GM12865 (cell line): ENCODE data around the gene TRPC4AP.

Experiments
- DNase-seq: peaks from one replicate; pipeline ENCODE4 v3.0.0; 2010; ENCODE audit warnings: low read depth
- H3K4me3 ChIP-seq: 2 replicates; pipeline ENCODE4 v1.5.1; 2011; ENCODE audit warnings: mild to moderate bottlenecking, low read depth, low read length, control low read depth
- TF ChIP-seq, protein P1 (sequence below): IDR thresholded peaks from 2 replicates; pipeline ENCODE4 v1.5.1; 2011; ENCODE audit warnings: low read length, control low read depth, low read depth, inconsistent platforms; ENCODE audit not compliant: insufficient read depth; ENCODE audit errors: missing control alignments

TRPC4AP gene

DNA sequence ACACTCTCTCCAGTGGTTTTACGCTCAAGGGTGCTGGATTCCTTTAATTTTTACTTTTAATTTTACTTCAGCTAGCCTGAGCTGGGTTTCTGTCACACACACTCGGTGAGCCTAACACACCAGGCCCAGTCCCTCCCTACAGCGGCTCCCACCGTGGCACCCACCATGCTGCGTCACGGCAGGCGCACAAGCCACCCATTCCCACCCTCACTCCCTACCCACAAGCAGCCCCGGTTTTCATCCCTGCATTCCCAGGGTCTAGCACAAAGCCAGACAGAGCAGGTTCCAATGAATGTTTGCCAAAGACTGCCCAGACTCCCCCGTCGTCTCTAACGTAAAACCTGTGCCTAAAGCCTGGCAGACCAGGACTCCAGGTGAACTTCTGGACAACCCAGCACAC lies 86.6 kb downstream of the TRPC4AP start:
- H3K4me3 ChIP-seq = no peak overlapping the region
- DNase-seq = no peak
- TF ChIP-seq, protein P1, sequence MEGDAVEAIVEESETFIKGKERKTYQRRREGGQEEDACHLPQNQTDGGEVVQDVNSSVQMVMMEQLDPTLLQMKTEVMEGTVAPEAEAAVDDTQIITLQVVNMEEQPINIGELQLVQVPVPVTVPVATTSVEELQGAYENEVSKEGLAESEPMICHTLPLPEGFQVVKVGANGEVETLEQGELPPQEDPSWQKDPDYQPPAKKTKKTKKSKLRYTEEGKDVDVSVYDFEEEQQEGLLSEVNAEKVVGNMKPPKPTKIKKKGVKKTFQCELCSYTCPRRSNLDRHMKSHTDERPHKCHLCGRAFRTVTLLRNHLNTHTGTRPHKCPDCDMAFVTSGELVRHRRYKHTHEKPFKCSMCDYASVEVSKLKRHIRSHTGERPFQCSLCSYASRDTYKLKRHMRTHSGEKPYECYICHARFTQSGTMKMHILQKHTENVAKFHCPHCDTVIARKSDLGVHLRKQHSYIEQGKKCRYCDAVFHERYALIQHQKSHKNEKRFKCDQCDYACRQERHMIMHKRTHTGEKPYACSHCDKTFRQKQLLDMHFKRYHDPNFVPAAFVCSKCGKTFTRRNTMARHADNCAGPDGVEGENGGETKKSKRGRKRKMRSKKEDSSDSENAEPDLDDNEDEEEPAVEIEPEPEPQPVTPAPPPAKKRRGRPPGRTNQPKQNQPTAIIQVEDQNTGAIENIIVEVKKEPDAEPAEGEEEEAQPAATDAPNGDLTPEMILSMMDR = no peak

- no peak overlapping the region for H3K4me3 ChIP-seq
- DNase-seq = no peak
- TF ChIP-seq, protein P1 = no peak
Measured at GRCh38 chr20:35005463-35005961, 87.1 kb downstream of the TRPC4AP start.

- TF ChIP-seq, protein P1 = no peak
- no peak for DNase-seq
- no peak overlapping the region for H3K4me3 ChIP-seq
Measured at GRCh38 chr20:35004749-35005462, 87.7 kb downstream of the TRPC4AP start.

DNA sequence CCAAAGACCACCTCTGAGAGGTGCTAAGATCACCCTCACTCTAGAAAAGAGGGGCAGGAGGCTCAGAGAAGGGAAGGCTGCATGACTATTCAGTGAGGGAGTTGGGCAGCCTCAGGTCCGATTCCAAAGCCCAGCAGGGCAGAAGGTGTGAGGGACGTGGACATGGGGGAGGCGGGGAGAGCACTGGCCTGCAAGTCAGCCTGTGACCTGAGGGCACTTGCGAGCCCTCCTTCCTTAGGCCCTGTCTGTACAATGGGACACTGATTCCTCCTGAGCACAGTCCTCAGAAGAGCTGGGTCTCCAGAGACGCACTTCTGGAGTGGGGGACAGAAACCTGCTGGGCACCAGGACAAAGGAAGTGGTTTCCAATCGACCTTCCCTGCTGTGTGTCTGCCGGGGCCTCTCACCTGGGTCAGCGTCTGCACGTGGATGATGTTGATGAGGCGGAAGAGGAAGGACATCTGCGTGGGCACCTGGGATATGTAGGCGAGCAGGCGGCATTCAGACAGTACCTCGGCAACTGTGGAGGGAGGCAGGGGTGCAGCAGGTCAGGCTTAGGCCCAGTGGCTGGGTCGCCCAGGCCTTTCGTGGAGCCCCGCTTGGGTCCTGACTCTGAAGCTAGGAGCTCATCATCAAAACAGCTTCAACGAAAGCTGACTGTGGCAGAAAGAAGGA lies 88.4 kb downstream of the TRPC4AP start:
- no peak overlapping the region for H3K4me3 ChIP-seq
- DNase-seq = no peak
- TF ChIP-seq, protein P1 = no peak

GRCh38 chr20:35003211-35004031 lies 89.2 kb downstream of the TRPC4AP start:
- TF ChIP-seq, protein P1 = no peak
- no peak for DNase-seq
- H3K4me3 ChIP-seq = no peak overlapping the region

- no peak for DNase-seq
- H3K4me3 ChIP-seq = no peak overlapping the region
- TF ChIP-seq, protein P1 = no peak
Measured at GRCh38 chr20:35002426-35003210, 90.0 kb downstream of the TRPC4AP start.
